ENCODE measurements around the gene PTTG1IP2. TPM values are rescaled to one million over a fixed set of nuclear protein-coding genes. Genes with fewer than 3 reads are reported as not detected.

The PTTG1IP2 gene
- total RNA-seq, 1 donor from 2014 or later: not detected

GRCh38 chr7:90432752-90433151, 36.7 kb upstream of the PTTG1IP2 start:
- no peaks in the 10 kb centered on the region for H3K36me3 Mint-ChIP-seq
- DNase-seq (ENCODE audit: low spot score in 2 of 2, unreplicated experiment in 2 of 2): no peak
- H3K27me3 Mint-ChIP-seq (ENCODE audit: low read depth): peaks cover 4% of the 10 kb centered on the region
- TF ChIP-seq CTCF (IDR thresholded peaks at IDR 0.05; ENCODE audit: unreplicated experiment): no peak
- peaks cover 12% of the 10 kb centered on the region for H3K4me1 Mint-ChIP-seq
- H3K9me3 Mint-ChIP-seq: peaks cover 35% of the 10 kb centered on the region
- H3K27ac Mint-ChIP-seq: no peak overlapping the region
- H3K4me3 Mint-ChIP-seq: no peak overlapping the region

GRCh38 chr7:90433221-90433620, 36.2 kb upstream of the PTTG1IP2 start:
- no peak for DNase-seq (ENCODE audit: low spot score in 2 of 2, unreplicated experiment in 2 of 2)
- Mint-ChIP-seq H3K36me3 (no peaks in the 10 kb centered on the region), H3K27me3 (ENCODE audit: low read depth) (peaks cover 4% of the 10 kb centered on the region)

GRCh38 chr7:90445633-90446032, 23.8 kb upstream of the PTTG1IP2 start:
- no peaks in the 10 kb centered on the region for H3K36me3 Mint-ChIP-seq
- H3K4me1 Mint-ChIP-seq: peaks cover 6% of the 10 kb centered on the region
- H3K27me3 Mint-ChIP-seq (ENCODE audit: low read depth): no peaks in the 10 kb centered on the region
- no peak overlapping the region for H3K4me3 Mint-ChIP-seq
- no peak for TF ChIP-seq CTCF (IDR thresholded peaks at IDR 0.05; ENCODE audit: unreplicated experiment)
- no peak for DNase-seq (ENCODE audit: low spot score in 2 of 2, unreplicated experiment in 2 of 2)
- peaks cover 6% of the 10 kb centered on the region for H3K9me3 Mint-ChIP-seq
- no peak overlapping the region for H3K27ac Mint-ChIP-seq

More at GRCh38 chr7:90433221-90433620, 36.2 kb upstream of the PTTG1IP2 start:
- Mint-ChIP-seq H3K4me3 (no peak overlapping the region), H3K4me1 (peaks cover 12% of the 10 kb centered on the region), H3K27ac (no peak overlapping the region), H3K9me3 (peaks cover 39% of the 10 kb centered on the region)
- no peak for TF ChIP-seq CTCF (IDR thresholded peaks at IDR 0.05; ENCODE audit: unreplicated experiment)

GRCh38 chr7:90446137-90446899, 23.1 kb upstream of the PTTG1IP2 start:
- Mint-ChIP-seq H3K27me3 (ENCODE audit: low read depth) (no peaks in the 10 kb centered on the region), H3K27ac (no peak overlapping the region), H3K36me3 (no peaks in the 10 kb centered on the region), H3K9me3 (peaks cover 6% of the 10 kb centered on the region), H3K4me1 (peaks cover 6% of the 10 kb centered on the region), H3K4me3 (no peak overlapping the region)
- no peak for TF ChIP-seq CTCF (IDR thresholded peaks at IDR 0.05; ENCODE audit: unreplicated experiment)
- DNase-seq (ENCODE audit: low spot score in 2 of 2, unreplicated experiment in 2 of 2): no peak

DNA sequence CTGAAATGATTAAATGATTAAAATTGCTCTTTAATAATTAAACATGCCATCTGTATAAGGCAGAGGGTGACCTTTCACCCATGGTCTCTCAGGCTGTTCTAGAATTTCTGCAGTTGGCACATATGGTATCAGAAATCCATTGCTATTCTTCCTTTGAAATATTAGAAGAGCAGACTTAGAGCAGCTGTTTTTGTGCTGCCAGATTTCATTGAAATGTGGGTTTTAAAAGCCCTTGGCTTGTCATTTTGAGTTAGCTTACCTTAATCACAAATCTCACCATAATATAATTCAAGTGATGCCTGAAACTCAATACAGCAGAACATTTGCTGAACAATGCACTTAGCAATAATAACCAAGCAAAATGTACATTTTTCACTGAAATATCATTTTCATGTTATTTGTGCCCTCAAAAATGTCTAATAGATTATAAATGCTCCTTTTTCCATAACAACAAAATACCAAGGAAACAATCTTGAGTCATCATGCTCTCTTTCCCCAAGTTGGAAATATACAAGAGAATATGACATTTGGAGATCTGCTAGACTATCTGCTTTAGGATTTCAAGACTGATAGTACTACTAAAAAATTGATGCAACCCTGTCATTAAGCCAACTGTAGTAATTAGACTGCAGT, 16.1 kb upstream of the PTTG1IP2 start:
- H3K27ac Mint-ChIP-seq: no peak overlapping the region

More for the DNA sequence above, 16.1 kb upstream of the PTTG1IP2 start:
- no peak overlapping the region for H3K4me3 Mint-ChIP-seq
- DNase-seq (ENCODE audit: low spot score in 2 of 2, unreplicated experiment in 2 of 2): no peak
- no peaks in the 10 kb centered on the region for H3K36me3 Mint-ChIP-seq
- TF ChIP-seq CTCF (IDR thresholded peaks at IDR 0.05; ENCODE audit: unreplicated experiment): no peak
- peaks cover 1% of the 10 kb centered on the region for H3K27me3 Mint-ChIP-seq (ENCODE audit: low read depth)
- H3K4me1 Mint-ChIP-seq: peaks cover 6% of the 10 kb centered on the region
- peaks cover 6% of the 10 kb centered on the region for H3K9me3 Mint-ChIP-seq
